Activated T-cell treated with anti-CD3 and anti-CD28 coated beads, Interleukin-2, amount 50 U/mL, for 72 hours (primary cell): ENCODE results near the gene POLRMT. TPM values are rescaled to one million over a fixed set of nuclear protein-coding genes. Genes with fewer than 3 reads are reported as not detected.
A peak's percentile ranks its signal among the peaks of the same experiment; 100 is the strongest.
"Not testable (repeated sequence)": the region's sequence is repeated elsewhere in the genome, so short reads cannot be mapped to it uniquely, and the experiment has no call there.

Experiments used
- ATAC-seq, 2 donors: fragments of 150-1000 bp; cut with Tn5 transposase; replicated peaks in 1 of 2; 2 replicates each; pipeline ENCODE4 v1.10.0; 2021; ENCODE audit warnings: moderate library complexity in 2 of 2, mild to moderate bottlenecking in 1 of 2
- DNase-seq, 2 donors: peaks; one replicate each; pipeline ENCODE4 v3.0.0; 2021 to 2022; ENCODE audit warnings: mixed read lengths in 1 of 2
- H3K27ac Mint-ChIP-seq: one replicate; pipeline ENCODE4 v1.8.0; 2022; ENCODE audit warnings: mild to moderate bottlenecking, moderate library complexity, mixed read lengths
- H3K27me3 Mint-ChIP-seq: one replicate; pipeline ENCODE4 v1.8.0; 2022; ENCODE audit warnings: low read depth, mixed read lengths
- H3K36me3 Mint-ChIP-seq, 2 donors: one replicate each; pipeline ENCODE4 v1.8.0; 2022; ENCODE audit warnings: mixed read lengths in 2 of 2, mild to moderate bottlenecking in 1 of 2; ENCODE audit not compliant: insufficient read depth in 2 of 2
- H3K4me1 Mint-ChIP-seq: one replicate; pipeline ENCODE4 v1.8.0; 2022; ENCODE audit warnings: low read depth, mixed read lengths
- H3K4me3 Mint-ChIP-seq, 2 donors: one replicate each; pipeline ENCODE4 v1.8.0; 2022; ENCODE audit warnings: mild to moderate bottlenecking in 2 of 2, mixed read lengths in 2 of 2, moderate library complexity in 2 of 2
- H3K9me3 Mint-ChIP-seq, 2 donors: one replicate each; pipeline ENCODE4 v1.8.0; 2022; ENCODE audit warnings: mixed read lengths in 2 of 2
- total RNA-seq, 2 donors: library from RNA; stranded (reverse); gene quantifications; one replicate each; pipeline ENCODE4 v1.2.3, GENCODE V29; 2022

Gene POLRMT
- total RNA-seq, 2 donors from 2014 or later = 62.7 to 79.0 TPM

DNA sequence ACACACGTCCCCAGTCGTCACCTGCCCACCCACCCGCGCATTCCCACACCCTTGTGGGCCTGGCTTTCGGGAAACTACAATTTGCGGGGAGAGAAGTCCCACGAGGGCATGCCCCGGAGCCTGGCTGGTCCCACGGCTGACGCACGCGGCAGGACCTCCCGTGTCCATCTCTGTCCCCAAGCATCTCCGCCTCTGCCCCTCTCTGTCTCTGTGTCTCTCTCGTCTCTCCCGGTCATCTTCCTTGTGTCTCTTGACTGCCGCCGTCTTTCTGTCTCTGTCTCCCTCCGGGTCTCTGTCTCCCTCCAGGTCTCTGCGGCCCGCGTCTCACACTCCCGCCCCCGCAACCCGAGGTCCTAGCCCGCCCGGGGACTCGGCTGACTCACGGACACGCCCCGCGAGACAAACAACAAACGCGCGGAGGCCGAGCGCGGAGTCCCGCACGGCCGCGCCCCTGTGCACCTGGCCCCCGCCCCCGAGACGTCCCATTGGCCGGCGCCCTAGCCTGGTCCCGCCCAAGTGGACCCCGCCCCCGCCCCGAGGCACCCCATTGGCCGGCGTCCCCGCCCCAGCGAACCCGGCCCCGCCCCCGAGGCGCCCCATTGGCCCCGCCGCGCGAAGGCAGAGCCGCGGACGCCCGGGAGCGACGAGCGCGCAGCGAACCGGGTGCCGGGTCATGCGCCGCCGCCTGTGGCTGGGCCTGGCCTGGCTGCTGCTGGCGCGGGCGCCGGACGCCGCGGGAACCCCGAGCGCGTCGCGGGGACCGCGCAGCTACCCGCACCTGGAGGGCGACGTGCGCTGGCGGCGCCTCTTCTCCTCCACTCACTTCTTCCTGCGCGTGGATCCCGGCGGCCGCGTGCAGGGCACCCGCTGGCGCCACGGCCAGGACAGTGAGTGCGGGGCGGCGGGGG lies 6.2 kb upstream of the POLRMT start, which contains the start of gene FGF22:
FGF22 (plus strand) TSS at position 627 of the 908 bp plus-strand sequence; CDS start at position 674, 47 bp downstream.
- H3K27me3 Mint-ChIP-seq = peaks cover 6% of the 10 kb centered on the region
- ATAC-seq = peak; percentile 94 to 96
- no peak within 1 kb of the TSS for H3K27ac Mint-ChIP-seq
- H3K36me3 Mint-ChIP-seq = no peaks in the 10 kb centered on the region
- DNase-seq = peak; percentile 95 to 96
- H3K9me3 Mint-ChIP-seq = no peaks in the 10 kb centered on the region
- peak within 1 kb of the TSS; percentile 84 to 89 for H3K4me3 Mint-ChIP-seq
- H3K4me1 Mint-ChIP-seq = peaks cover 6% of the 10 kb centered on the region

DNA sequence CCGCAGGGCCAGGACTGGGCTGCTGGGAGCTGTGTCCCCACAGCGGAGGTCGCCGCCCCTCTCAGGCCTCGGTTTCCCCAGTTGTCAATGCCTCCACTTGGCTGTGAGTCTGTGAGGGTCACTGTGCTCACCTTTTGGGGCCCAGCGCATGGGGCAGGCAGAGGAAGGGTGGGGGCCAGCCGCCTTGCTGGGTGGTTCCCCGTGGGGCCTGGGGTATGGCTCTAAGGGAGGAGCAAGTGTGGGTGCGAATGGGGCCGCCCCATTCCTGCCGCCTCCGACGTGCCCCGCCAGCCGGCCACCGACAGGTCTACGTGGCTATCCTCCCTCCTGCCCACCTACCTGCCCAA lies 5.5 kb upstream of the POLRMT start:
- no peak for ATAC-seq
- Mint-ChIP-seq H3K4me3 (peak overlapping the region; percentile 84 to 89), H3K9me3 (no peaks in the 10 kb centered on the region), H3K4me1 (peaks cover 13% of the 10 kb centered on the region), H3K36me3 (no peaks in the 10 kb centered on the region), H3K27me3 (peaks cover 6% of the 10 kb centered on the region), H3K27ac (no peak overlapping the region)
- no peak for DNase-seq

DNA sequence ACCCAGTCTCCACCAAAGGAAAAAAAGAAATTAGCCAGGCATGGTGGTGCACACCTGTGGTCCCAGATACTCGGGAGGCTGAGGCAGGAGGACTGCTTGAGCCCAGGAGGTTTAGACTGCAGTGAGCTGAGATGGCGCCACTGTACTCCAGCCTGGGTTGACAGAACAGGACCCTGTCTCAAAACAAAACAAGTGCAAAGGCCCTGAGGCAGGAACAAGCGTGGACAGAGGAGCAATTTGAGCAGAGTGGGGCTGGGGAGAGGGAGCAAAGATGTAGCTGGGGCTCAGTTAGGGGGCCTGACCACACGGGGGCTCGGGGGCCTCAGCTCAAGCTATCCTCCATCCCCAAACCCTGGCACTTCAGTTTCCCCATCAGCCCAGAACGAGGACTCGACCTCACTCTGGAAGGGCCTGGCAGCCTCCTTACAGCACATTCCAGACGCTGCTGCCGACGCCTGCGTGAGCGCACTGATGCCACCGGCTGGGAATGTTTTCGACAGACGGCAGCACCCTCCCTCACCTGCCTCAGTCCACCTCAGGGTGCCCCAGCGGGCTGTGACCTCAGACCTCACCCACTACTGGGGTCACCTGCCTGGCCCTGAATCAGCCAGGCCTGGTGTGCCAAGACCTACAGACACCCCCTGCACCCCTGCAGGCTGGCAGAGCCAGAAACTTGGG lies 1.8 kb upstream of the POLRMT start:
- DNase-seq (no peak), ATAC-seq (no peak)
- Mint-ChIP-seq H3K36me3 (peaks cover 0 to 6% of the 10 kb centered on the region in 2 donors), H3K9me3 (no peaks in the 10 kb centered on the region), H3K27me3 (peaks cover 6% of the 10 kb centered on the region), H3K27ac (no peak overlapping the region), H3K4me1 (peaks cover 25% of the 10 kb centered on the region), H3K4me3 (no peak overlapping the region)

DNA sequence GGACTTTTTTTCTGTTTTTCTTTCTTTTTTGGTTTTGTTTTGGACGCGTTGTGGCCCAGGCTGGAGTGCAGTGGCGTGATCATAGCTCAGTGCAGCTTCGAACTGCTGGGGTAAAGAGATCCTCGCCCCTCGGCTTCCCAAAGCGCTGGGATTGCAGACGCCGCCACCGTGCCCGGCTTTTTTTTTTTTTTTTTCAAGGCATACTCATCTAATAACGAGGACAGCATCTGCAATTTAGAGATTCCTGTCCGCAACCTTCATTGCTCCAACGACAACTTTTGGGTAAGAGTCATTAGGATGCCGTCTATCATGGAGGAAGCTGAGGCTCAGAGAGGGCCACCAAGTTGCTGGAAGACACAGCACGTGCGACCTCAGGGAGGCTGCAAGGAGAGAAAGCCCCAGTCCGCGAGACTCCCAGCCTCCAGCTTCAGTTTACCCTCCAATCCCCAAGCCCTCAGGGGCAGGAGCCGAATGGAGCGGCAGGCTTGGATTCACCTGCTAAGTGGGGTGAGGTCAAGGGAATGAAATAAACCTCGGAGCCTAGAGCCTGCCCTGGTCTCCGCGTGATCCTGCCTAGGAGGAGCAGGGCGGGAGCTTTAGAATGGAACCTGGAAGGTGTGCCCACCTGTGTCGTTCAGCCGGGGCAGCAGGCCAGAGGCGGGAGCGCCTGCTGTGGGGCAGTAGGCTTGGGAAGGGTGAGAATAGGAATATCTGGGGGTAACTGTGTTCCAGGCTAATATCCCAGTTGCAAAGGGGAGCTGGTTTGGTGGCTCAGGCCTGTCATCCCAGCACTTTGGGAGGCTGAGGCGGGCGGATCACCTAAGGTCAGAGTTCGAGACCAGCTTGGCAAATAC lies 676 bp upstream of the POLRMT start:
- peak overlapping the region; percentile 84 for H3K27ac Mint-ChIP-seq
- H3K36me3 Mint-ChIP-seq = peaks cover 0 to 9% of the 10 kb centered on the region in 2 donors
- H3K4me3 Mint-ChIP-seq = peak overlapping the region; percentile 81 to 95
- H3K4me1 Mint-ChIP-seq = peaks cover 19% of the 10 kb centered on the region
- H3K9me3 Mint-ChIP-seq = no peaks in the 10 kb centered on the region
- DNase-seq (no peak), ATAC-seq (no peak)
- H3K27me3 Mint-ChIP-seq = peaks cover under 1% of the 10 kb centered on the region

DNA sequence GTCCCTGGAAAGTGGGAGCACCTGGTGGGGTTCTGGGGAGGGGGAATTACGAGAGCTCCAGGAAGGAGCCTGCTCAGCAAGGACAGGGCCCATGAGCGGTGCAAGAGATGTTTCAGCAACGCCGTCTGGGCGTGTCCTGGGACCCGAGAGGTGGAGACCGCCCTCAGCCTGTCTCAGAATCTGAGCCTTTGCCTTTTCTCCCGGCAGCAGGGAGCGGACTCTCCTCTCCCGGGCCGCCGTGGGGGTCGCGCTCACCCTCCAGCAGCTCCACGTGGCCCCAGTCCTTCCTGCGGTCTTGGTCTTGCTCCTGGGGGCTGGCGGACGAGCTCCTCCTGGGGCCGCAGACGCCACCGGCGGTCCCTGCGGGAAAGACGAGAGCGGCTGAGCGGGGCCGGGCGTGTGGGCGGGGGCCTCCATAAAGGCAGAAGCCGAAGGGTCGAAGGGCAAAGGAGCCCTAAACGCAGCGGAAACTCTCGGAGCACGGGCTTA lies 714 bp downstream of the POLRMT start:
- H3K27me3 Mint-ChIP-seq = no peaks in the 10 kb centered on the region
- no peaks in the 10 kb centered on the region for H3K9me3 Mint-ChIP-seq
- peak; percentile 67 to 71 for DNase-seq
- peak overlapping the region; percentile 94 for H3K27ac Mint-ChIP-seq
- peaks cover 0 to 13% of the 10 kb centered on the region in 2 donors for H3K36me3 Mint-ChIP-seq
- peak; percentile 14 to 41 for ATAC-seq
- peaks cover 18% of the 10 kb centered on the region for H3K4me1 Mint-ChIP-seq
- peak overlapping the region; percentile 81 to 95 for H3K4me3 Mint-ChIP-seq

DNA sequence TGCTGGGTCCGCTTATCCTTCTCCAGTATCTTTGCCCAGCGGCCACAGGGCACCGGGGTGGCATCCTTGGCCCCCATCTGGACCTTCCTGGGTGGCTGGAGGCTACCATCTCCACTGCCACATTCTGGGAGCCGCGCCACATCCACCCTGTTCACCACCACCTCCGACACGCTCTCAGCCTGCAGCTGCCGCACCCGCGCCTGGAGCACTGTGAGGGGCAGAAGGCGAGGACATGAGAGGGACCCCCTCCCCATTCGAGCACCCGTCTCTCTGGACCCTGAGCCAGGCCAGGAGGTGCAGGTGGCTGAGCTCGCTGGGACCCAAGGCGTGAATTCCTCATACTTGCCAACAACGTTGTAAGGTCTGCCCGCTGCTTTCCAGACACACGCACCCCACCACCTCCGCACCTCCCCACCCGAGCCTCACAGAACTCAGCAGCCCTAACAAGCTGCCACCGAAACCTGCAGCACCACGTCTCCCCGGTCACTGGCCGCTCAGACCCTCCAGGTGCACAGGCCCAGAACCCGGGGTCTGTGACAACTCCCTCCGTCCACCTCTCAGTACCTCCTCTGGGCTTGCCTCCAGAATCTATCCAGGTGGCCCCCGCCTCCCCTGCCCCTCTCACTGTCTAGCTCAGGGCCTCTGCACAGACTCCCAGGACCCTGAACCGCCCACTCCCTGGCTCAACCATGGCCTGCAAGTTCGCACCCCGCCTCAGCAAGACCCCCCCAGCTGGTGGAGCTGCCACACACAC lies 3.2 kb downstream of the POLRMT start:
- DNase-seq = no peak
- H3K4me1 Mint-ChIP-seq = peaks cover 18% of the 10 kb centered on the region
- no peak for ATAC-seq
- H3K27me3 Mint-ChIP-seq = no peaks in the 10 kb centered on the region
- no peaks in the 10 kb centered on the region for H3K9me3 Mint-ChIP-seq
- H3K27ac Mint-ChIP-seq = no peak overlapping the region
- peaks cover 1 to 15% of the 10 kb centered on the region in 2 donors for H3K36me3 Mint-ChIP-seq
- H3K4me3 Mint-ChIP-seq = no peak overlapping the region

DNA sequence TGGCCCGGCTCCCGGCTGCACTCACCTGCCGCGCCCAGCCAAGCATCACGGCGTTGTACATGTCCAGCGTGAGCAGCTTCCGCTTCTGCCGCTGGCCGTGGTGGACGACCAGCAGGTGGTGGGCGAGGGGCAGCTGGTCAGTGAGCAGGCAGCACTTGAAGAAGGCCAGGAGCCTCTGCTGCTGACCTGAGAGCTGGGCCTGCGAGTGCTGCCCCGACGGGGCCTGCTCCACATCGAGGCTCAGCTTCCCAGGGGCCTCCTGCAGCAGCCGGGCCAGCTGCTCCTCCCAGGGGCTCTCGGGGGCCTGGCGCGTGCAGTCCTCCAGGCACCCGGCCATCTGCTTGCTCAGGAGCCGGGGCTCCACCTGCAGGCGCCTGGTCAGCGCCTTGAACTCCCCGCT lies 3.8 kb downstream of the POLRMT start:
- H3K9me3 Mint-ChIP-seq, H3K27me3 Mint-ChIP-seq, DNase-seq, H3K4me3 Mint-ChIP-seq, H3K27ac Mint-ChIP-seq, ATAC-seq: not testable (repeated sequence)
- peaks cover 1 to 15% of the 10 kb centered on the region in 2 donors for H3K36me3 Mint-ChIP-seq
- H3K4me1 Mint-ChIP-seq = peaks cover 18% of the 10 kb centered on the region

DNA sequence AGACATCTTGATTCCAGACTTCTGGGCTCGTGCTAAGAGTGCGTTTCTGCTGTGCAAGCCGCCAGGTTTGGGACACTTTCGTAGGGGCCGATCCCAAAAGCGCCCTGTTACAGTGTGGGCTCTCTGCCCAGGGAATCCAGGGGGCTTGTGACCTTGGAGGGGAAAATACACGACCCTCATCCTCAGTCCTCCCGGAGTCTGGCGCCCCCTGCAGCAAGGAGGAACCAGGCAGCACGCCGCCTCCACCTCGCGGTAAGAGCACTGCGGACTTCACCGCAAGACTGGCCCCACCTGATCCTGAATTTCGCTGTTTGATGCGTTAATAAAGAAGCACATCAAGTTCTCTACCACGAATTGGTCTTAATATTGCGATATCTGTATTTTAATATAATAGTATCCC lies 5.2 kb downstream of the POLRMT start:
- Mint-ChIP-seq H3K36me3 (peaks cover 1 to 15% of the 10 kb centered on the region in 2 donors), H3K4me1 (peaks cover 6% of the 10 kb centered on the region), H3K27me3 (no peaks in the 10 kb centered on the region), H3K9me3 (no peaks in the 10 kb centered on the region), H3K27ac (no peak overlapping the region), H3K4me3 (no peak overlapping the region)
- DNase-seq = peak in 1 of 2 donors; percentile 33
- no peak for ATAC-seq

DNA sequence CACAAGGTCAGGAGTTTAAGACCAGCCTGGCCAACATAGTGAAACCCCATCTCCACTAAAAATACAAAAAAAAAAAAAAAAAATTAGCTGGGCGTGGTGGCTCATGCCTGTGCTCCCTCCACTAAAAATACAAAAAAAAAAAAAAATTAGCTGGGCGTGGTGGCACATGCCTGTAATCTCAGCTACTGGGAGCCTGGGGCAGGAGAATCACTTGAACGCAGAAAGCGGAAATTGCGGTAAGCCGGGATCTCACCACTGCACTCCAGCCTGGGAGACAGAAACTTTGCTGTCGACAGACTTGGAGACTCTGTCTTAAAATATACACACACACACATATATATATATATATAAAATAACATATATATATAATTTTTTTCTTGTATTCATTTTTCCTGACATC lies 6.8 kb downstream of the POLRMT start:
- not testable (repeated sequence) for H3K27me3 Mint-ChIP-seq, H3K4me1 Mint-ChIP-seq, DNase-seq, H3K9me3 Mint-ChIP-seq, H3K4me3 Mint-ChIP-seq, ATAC-seq, H3K27ac Mint-ChIP-seq
- peaks cover 1 to 12% of the 10 kb centered on the region in 2 donors for H3K36me3 Mint-ChIP-seq

DNA sequence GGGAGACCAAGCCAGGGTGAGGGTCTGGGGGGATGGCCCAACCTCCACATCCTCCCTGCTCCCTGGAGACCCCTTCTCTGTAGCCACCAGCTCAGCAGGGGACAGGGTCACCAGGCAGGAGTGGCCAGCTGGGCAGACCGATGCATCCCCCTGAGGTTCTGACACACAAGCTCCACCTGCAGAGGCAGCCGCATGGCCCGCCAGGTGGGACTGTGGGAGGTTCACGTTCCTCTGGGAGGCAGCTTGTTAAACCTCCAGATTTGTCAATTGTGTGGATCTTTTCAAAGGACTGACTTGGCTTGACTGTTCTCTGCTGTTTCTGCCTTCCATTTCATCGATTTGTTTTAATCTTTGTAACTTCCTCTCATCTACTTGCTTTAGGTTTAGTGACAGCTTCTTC lies 8.1 kb downstream of the POLRMT start:
- no peak overlapping the region for H3K27ac Mint-ChIP-seq
- no peaks in the 10 kb centered on the region for H3K4me1 Mint-ChIP-seq
- H3K4me3 Mint-ChIP-seq = no peak overlapping the region
- H3K9me3 Mint-ChIP-seq = no peaks in the 10 kb centered on the region
- H3K36me3 Mint-ChIP-seq = peaks cover 1 to 8% of the 10 kb centered on the region in 2 donors
- no peaks in the 10 kb centered on the region for H3K27me3 Mint-ChIP-seq
- DNase-seq (no peak), ATAC-seq (no peak)

DNA sequence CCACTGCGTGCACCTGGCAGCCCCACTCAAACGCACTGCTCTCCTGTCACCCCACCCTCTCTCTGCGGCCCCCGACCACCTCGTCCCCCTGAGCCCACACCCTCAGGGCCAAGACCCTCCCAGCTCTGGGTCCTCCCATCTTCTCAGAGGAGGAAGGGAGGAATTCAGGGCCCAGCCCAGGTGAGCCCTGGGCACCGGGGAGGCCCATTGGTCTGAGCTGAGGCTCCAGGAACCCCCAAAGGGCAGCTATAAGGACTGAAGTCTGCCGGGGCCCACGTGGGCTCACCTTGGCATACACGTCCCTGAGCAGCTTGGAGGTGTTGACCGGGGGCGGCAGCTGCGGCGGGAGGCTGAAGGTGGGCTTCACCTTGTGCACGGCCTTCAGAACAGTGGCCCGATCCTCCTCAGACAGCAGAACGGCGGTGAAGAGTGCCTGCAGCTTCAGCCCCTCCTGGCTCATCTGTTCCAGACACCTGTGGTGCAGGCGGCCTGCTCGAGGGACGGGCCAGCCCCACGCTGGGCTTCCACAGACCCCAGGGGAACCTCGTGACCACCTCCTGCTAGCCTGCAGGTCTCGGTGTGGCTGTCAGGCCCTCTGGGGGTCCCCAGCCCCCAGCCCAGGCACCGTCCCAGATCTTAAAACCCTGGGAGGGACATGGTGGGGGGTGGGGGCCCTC lies 8.8 kb downstream of the POLRMT start:
- H3K9me3 Mint-ChIP-seq = no peaks in the 10 kb centered on the region
- H3K4me1 Mint-ChIP-seq = no peaks in the 10 kb centered on the region
- ATAC-seq (no peak), DNase-seq (no peak)
- no peaks in the 10 kb centered on the region for H3K27me3 Mint-ChIP-seq
- H3K27ac Mint-ChIP-seq = no peak overlapping the region
- peaks cover 1 to 6% of the 10 kb centered on the region in 2 donors for H3K36me3 Mint-ChIP-seq
- no peak overlapping the region for H3K4me3 Mint-ChIP-seq

DNA sequence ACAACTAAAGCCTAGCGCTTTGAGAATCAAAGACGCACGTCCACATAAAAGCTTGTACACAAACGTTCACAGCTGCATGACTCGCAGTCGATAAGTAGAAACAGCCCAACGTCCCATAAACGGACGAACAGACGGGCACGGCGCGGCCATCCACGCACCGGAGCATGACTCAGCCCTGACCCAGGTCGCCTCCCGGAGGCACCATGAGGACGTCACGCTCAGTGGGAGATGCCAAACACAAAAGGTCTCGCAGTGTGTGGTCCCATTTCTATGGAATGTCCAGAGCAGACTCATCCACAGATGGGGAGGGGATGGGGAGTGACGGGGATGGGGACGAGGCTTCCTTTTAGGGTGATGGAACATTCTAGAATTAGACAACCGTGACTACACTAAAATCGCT lies 9.4 kb downstream of the POLRMT start:
- H3K36me3 Mint-ChIP-seq = peaks cover 1 to 7% of the 10 kb centered on the region in 2 donors
- DNase-seq = no peak
- H3K27me3 Mint-ChIP-seq = no peaks in the 10 kb centered on the region
- H3K27ac Mint-ChIP-seq = no peak overlapping the region
- ATAC-seq = no peak
- H3K9me3 Mint-ChIP-seq = no peaks in the 10 kb centered on the region
- no peaks in the 10 kb centered on the region for H3K4me1 Mint-ChIP-seq
- no peak overlapping the region for H3K4me3 Mint-ChIP-seq
